Calu3 (cell line): ENCODE results near the gene NOL9. TPM values are rescaled to one million over a fixed set of nuclear protein-coding genes. Genes with fewer than 3 reads are reported as not detected.
A peak's percentile ranks its signal among the peaks of the same experiment; 100 is the strongest.

Experiments
- BruUV-seq: library from RNA; stranded (reverse); fragments of 400-500 nt; replicated peaks from 2 replicates; lab custom pipeline; 2021; lab: Mats Ljungman, UMichigan
- CTCF ChIA-PET: fragments of 300-600 bp; sonication (Branson Sonifier 250); formaldehyde crosslinking; loops from one replicate; lab custom pipeline; 2022; ENCODE audit warnings: antibody characterized with exemption; lab: Charles Lee
- DNase-seq: peaks from one replicate; pipeline ENCODE4 v3.0.0; 2022
- H3K27ac Mint-ChIP-seq: one replicate; pipeline ENCODE4 v1.8.0; 2022; ENCODE audit warnings: mixed read lengths; ENCODE audit not compliant: unreplicated experiment
- H3K27me3 Mint-ChIP-seq: one replicate; pipeline ENCODE4 v1.8.0; 2022; ENCODE audit warnings: mixed read lengths; ENCODE audit not compliant: unreplicated experiment
- H3K36me3 Mint-ChIP-seq: one replicate; pipeline ENCODE4 v1.8.0; 2022; ENCODE audit warnings: mild to moderate bottlenecking, moderate library complexity, mixed read lengths; ENCODE audit not compliant: insufficient read depth, unreplicated experiment
- H3K4me1 Mint-ChIP-seq: one replicate; pipeline ENCODE4 v1.8.0; 2022; ENCODE audit warnings: mild to moderate bottlenecking, low read depth, mixed read lengths; ENCODE audit not compliant: unreplicated experiment
- H3K4me3 Mint-ChIP-seq: one replicate; pipeline ENCODE4 v1.8.0; 2022; ENCODE audit warnings: mild to moderate bottlenecking, low read depth, moderate library complexity, mixed read lengths; ENCODE audit not compliant: unreplicated experiment
- H3K9me3 Mint-ChIP-seq: one replicate; pipeline ENCODE4 v1.8.0; 2022; ENCODE audit warnings: low read depth, mixed read lengths; ENCODE audit not compliant: unreplicated experiment
- CTCF ChIP-seq: fragments of 200-600 bp; IDR thresholded peaks from one replicate; pipeline ENCODE4 v1.8.0; 2022; ENCODE audit warnings: antibody characterized with exemption; ENCODE audit not compliant: unreplicated experiment
- intact Hi-C: fragments of 100-400 bp; cut with micrococcal nuclease; formaldehyde crosslinking; loops from one replicate; pipeline ENCODE4 v1.10.0; 2022; ENCODE audit not compliant: unreplicated experiment
- total RNA-seq: library from RNA; stranded (reverse); gene quantifications from 2 replicates; pipeline ENCODE4 v1.2.3, GENCODE V29; 2022

NOL9 gene
- total RNA-seq, 1 experiment from 2014 or later: 30.4 TPM

DNA sequence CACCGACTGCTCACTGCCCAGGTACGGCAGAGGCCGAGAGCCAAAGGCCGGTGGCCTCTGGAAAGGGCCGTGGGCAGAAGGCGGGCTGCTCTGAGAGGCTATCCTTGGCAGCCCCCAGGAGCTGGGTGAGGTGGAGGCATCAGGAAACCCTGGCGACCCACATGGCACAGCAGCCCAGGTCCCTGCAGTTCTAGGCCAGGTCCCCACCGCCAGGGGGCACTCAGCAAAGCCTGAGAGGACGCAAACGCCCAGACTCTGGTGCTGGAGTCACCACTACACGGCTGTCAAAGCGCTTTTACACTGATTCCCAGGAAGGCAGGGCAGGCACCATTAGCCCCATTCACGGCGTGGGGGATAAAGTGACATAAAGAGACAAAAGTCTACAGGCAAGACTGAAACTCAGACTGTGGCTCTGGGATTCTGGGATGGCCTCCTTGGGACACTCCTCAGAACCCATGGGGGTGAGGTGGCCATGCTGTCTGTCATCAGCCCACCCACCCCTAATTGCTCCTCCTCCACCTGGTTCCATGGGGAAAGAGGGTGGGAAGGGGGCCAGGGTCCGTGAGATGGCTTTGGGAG lies 67.8 kb downstream of the NOL9 start:
- intact Hi-C loops: loop anchor here (5.0 kb wide), 2 partner anchors 161 to 731 kb away; no protein-coding TSS in a partner anchor
- Mint-ChIP-seq H3K27me3 (peaks cover 64% of the 10 kb centered on the region), H3K4me1 (peaks cover 5% of the 10 kb centered on the region), H3K9me3 (no peaks in the 10 kb centered on the region), H3K27ac (no peak overlapping the region), H3K36me3 (peaks cover 15% of the 10 kb centered on the region), H3K4me3 (peak overlapping the region; percentile 57)
- peak; percentile 78 for TF ChIP-seq CTCF
- DNase-seq: peak; percentile 88
- BruUV-seq: no TSS peak
- CTCF ChIA-PET: interaction anchor here (0.9 kb wide), 1 partner anchor 10 kb away, joined by 6 read pairs; no protein-coding TSS in a partner anchor

- Mint-ChIP-seq H3K36me3 (peaks cover 15% of the 10 kb centered on the region), H3K9me3 (no peaks in the 10 kb centered on the region), H3K4me1 (no peaks in the 10 kb centered on the region), H3K27ac (no peak overlapping the region), H3K4me3 (peak overlapping the region; percentile 57), H3K27me3 (peaks cover 59% of the 10 kb centered on the region)
- intact Hi-C loops: loop anchor here (5.0 kb wide), 2 partner anchors 162 to 732 kb away; no protein-coding TSS in a partner anchor
- no TSS peak for BruUV-seq
- DNase-seq: no peak
- CTCF ChIA-PET: interaction anchor here (0.9 kb wide), 1 partner anchor 9 kb away, joined by 6 read pairs; no protein-coding TSS in a partner anchor
- no peak for TF ChIP-seq CTCF
Observed at GRCh38 chr1:6485168-6486101, 68.9 kb downstream of the NOL9 start.

- DNase-seq: no peak
- CTCF ChIA-PET: no interaction called here
- Mint-ChIP-seq H3K9me3 (no peaks in the 10 kb centered on the region), H3K36me3 (peaks cover 9% of the 10 kb centered on the region), H3K4me3 (peak overlapping the region; percentile 33), H3K27ac (no peak overlapping the region), H3K4me1 (no peaks in the 10 kb centered on the region), H3K27me3 (peaks cover 59% of the 10 kb centered on the region)
- no TSS peak for BruUV-seq
- TF ChIP-seq CTCF: no peak
- intact Hi-C loops: loop anchor here (5.0 kb wide), 2 partner anchors 163 to 733 kb away; no protein-coding TSS in a partner anchor
Observed at GRCh38 chr1:6484826-6485167, 69.5 kb downstream of the NOL9 start.

DNA sequence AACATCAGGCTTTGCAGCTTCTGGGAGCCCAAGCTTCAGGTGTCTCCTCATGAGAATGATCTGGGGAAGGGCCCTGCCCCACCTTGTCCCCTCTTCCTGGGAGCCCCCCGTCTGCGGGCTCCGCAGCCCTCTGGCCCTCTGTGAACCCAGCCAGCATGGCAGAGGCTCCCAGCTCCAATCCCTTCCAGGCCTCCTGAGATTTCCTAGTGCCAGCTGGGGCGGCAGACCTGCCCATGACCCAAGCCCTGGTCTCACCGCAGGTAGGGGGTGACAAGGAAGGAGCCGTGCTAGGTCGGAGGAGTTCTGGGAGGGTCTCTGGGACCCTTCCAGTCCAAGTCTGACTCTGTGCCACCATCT lies 70.6 kb downstream of the NOL9 start:
- Mint-ChIP-seq H3K4me3 (no peak overlapping the region), H3K27me3 (peaks cover 59% of the 10 kb centered on the region), H3K4me1 (no peaks in the 10 kb centered on the region), H3K27ac (no peak overlapping the region), H3K36me3 (peaks cover 9% of the 10 kb centered on the region), H3K9me3 (no peaks in the 10 kb centered on the region)
- DNase-seq: no peak
- intact Hi-C loops: no loop called here
- no TSS peak for BruUV-seq
- no peak for TF ChIP-seq CTCF
- CTCF ChIA-PET: interaction anchor here (1.1 kb wide), 1 partner anchor 9 kb away, joined by 3 read pairs; no protein-coding TSS in a partner anchor
